ENCODE measurements around the gene FGF18. TPM values are rescaled to one million over a fixed set of nuclear protein-coding genes. Genes with fewer than 3 reads are reported as not detected.

FGF18 gene
- polyA plus RNA-seq, 4 donors: 0.25 to 2.0 (median 0.61) TPM

DNA sequence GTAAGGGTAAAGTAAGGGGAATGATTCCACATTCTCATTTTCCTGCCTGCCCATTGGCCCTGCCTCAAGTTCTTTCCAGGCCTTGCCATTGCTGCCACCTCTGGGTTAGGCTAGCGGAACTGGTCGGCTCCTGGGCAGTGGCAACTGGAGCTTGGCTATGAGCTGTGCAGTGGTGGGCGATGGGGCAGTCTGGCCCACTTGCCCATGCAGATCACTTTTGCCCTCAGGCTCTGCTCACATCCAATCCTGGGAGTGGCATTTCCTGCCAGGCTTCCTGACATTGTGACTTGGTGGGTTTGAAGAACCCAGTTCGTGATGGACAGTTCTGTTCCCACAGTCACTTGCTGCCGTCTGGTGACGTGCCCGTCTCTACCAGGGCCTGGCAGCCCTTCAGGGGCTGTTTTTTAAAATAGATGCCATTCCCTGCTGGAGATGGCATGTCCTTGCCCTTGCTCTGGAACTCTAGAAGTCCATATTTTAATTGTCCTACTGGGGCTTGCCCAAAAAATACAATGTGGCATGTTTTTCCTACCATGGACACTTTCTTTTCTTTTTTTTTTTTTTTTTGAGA is 86.1 kb downstream of the FGF18 start:
- FAIRE-seq: no peak
- Histone ChIP-seq H3K9me3 (ENCODE audit: control insufficient read depth in 2 of 2, insufficient read depth in 1 of 2, low read depth in 1 of 2, low read length in 1 of 2) (no peaks in the 10 kb centered on the region), H3K36me3 (ENCODE audit: control insufficient read depth in 3 of 3, insufficient read depth in 2 of 3, low read depth in 1 of 3, low read length in 3 of 3) (no peaks in the 10 kb centered on the region), H3K4me1 (ENCODE audit: control insufficient read depth in 3 of 3, insufficient read depth in 2 of 3, low read depth in 1 of 3, low read length in 2 of 3) (no peaks in the 10 kb centered on the region), H3K27ac (ENCODE audit: low read depth in 1 of 3, low read length in 2 of 3) (no peak overlapping the region), H3K27me3 (ENCODE audit: control insufficient read depth in 3 of 3, insufficient read depth in 3 of 3, low read length in 3 of 3) (peaks cover 0 to 3% (median 0%) of the 10 kb centered on the region in 3 donors), H3K4me3 (ENCODE audit: low read depth in 1 of 3, low read length in 3 of 3) (no peak overlapping the region)
- DNase-seq: no peak
- 85 to 92% (median 88%) methylated on average over 7 of the region's 7 CpGs for WGBS, 3 donors

GRCh38 chr5:171506951-171507350 is 87.5 kb downstream of the FGF18 start:
- Histone ChIP-seq H3K4me3 (ENCODE audit: low read depth in 1 of 3, low read length in 3 of 3) (no peak overlapping the region), H3K9me3 (ENCODE audit: control insufficient read depth in 2 of 2, insufficient read depth in 1 of 2, low read depth in 1 of 2, low read length in 1 of 2) (no peaks in the 10 kb centered on the region), H3K27ac (ENCODE audit: low read depth in 1 of 3, low read length in 2 of 3) (no peak overlapping the region), H3K36me3 (ENCODE audit: control insufficient read depth in 3 of 3, insufficient read depth in 2 of 3, low read depth in 1 of 3, low read length in 3 of 3) (no peaks in the 10 kb centered on the region), H3K4me1 (ENCODE audit: control insufficient read depth in 3 of 3, insufficient read depth in 2 of 3, low read depth in 1 of 3, low read length in 2 of 3) (no peaks in the 10 kb centered on the region), H3K27me3 (ENCODE audit: control insufficient read depth in 3 of 3, insufficient read depth in 3 of 3, low read length in 3 of 3) (peaks cover 0 to 3% (median 0%) of the 10 kb centered on the region in 3 donors)
- FAIRE-seq: no peak
- no peak for DNase-seq
- WGBS, 3 donors: 69 to 85% (median 83%) methylated on average over 3 of the region's 3 CpGs

Other genes with a start within 250 kb of the FGF18 start
- gene TLX3, start 110.4 kb upstream of the FGF18 start, polyA plus RNA-seq: under 1 TPM in 1 of 4 donors, not detected in 3; 0.04 TPM
- gene NPM1, start 31.8 kb upstream of the FGF18 start, polyA plus RNA-seq: 1,000 to 10,000 TPM; 1,717 to 3,094 (median 2,104) TPM